HepG2 (cell line): ENCODE data around the gene LIPE. TPM values are rescaled to one million over a fixed set of nuclear protein-coding genes. Genes with fewer than 3 reads are reported as not detected.

ENCODE experiments used
- CREM ChIP-seq, 2 experiments: sonication (generic) in 1 of 2; formaldehyde crosslinking in 1 of 2; IDR thresholded peaks; 2 replicates each; pipeline versions ENCODE4 v1.4.0 to v1.6.1; 2016 to 2020; ENCODE audit warnings: antibody characterized with exemption in 1 of 2, mild to moderate bottlenecking in 1 of 2, missing genetic modification reagents in 1 of 2
- CTCF ChIP-seq: sonication (generic); formaldehyde crosslinking; IDR thresholded peaks from 2 replicates; pipeline ENCODE4 v1.5.0; 2020; ENCODE audit warnings: mild to moderate bottlenecking, missing genetic modification reagents, moderate library complexity
- ETV6 ChIP-seq: sonication (generic); formaldehyde crosslinking; conservative IDR thresholded peaks from 2 replicates; pipeline ENCODE4 v1.4.0; 2020; ENCODE audit warnings: missing genetic modification reagents
- FOXA1 ChIP-seq, 2 experiments: fragments of 450-650 bp in 1 of 2; sonication (generic) in 1 of 2; formaldehyde crosslinking in 1 of 2; IDR thresholded peaks; 2 replicates each; pipeline versions ENCODE4 v1.4.0 to v1.6.1; 2016 to 2020; ENCODE audit warnings: missing genetic modification reagents in 1 of 2
- FOXP4 ChIP-seq: sonication (generic); formaldehyde crosslinking; IDR thresholded peaks from 2 replicates; pipeline ENCODE4 v1.4.0; 2020; ENCODE audit warnings: missing genetic modification reagents
- HMG20A ChIP-seq: IDR thresholded peaks from 2 replicates; pipeline ENCODE4 v1.6.1; 2016; ENCODE audit warnings: borderline replicate concordance
- HMGXB4 ChIP-seq, 2 experiments: sonication (generic) in 1 of 2; formaldehyde crosslinking in 1 of 2; IDR thresholded peaks; 2 replicates each; pipeline versions ENCODE4 v1.4.0 to v1.6.1; 2018 to 2020; ENCODE audit warnings: missing genetic modification reagents in 2 of 2, borderline replicate concordance in 1 of 2, low read depth in 1 of 2, mild to moderate bottlenecking in 1 of 2, missing biosample characterization in 1 of 2
- MIXL1 ChIP-seq: IDR thresholded peaks from 2 replicates; pipeline ENCODE4 v1.6.1; 2016
- PATZ1 ChIP-seq: sonication (generic); formaldehyde crosslinking; IDR thresholded peaks from 2 replicates; pipeline ENCODE4 v1.4.0; 2020; ENCODE audit warnings: missing genetic modification reagents
- RAD21 ChIP-seq: fragments of 450-650 bp; formaldehyde crosslinking; IDR thresholded peaks from 2 replicates; pipeline ENCODE4 v1.5.0; 2020; ENCODE audit warnings: mild to moderate bottlenecking
- SMAD3 ChIP-seq: sonication (generic); formaldehyde crosslinking; IDR thresholded peaks from 2 replicates; pipeline ENCODE4 v1.4.0; 2020; ENCODE audit warnings: missing genetic modification reagents
- TARDBP ChIP-seq: sonication (generic); formaldehyde crosslinking; IDR thresholded peaks from 2 replicates; pipeline ENCODE4 v1.8.0; 2022; ENCODE audit warnings: mild to moderate bottlenecking, missing genetic modification reagents
- TBP ChIP-seq: sonication (generic); formaldehyde crosslinking; IDR thresholded peaks from 2 replicates; pipeline ENCODE4 v1.5.0; 2020; ENCODE audit warnings: missing genetic modification reagents
- ZFX ChIP-seq: sonication (generic); formaldehyde crosslinking; IDR thresholded peaks from 2 replicates; pipeline ENCODE4 v1.4.0; 2020; ENCODE audit warnings: mild to moderate bottlenecking, low read depth, missing genetic modification reagents, moderate library complexity
- ZNF367 ChIP-seq: sonication (generic); formaldehyde crosslinking; IDR thresholded peaks from 2 replicates; pipeline ENCODE4 v1.4.0; 2020; ENCODE audit warnings: missing genetic modification reagents, borderline replicate concordance
- ZNF580 ChIP-seq: IDR thresholded peaks from 2 replicates; pipeline ENCODE4 v1.6.1; 2016; ENCODE audit warnings: low read depth, borderline replicate concordance
- ZNF598 ChIP-seq: sonication (generic); formaldehyde crosslinking; IDR thresholded peaks from 2 replicates; pipeline ENCODE4 v1.5.1; 2020; ENCODE audit warnings: mild to moderate bottlenecking, missing genetic modification reagents, borderline replicate concordance
- ZNF710 ChIP-seq: sonication (generic); formaldehyde crosslinking; IDR thresholded peaks from 2 replicates; pipeline ENCODE4 v1.5.0; 2020; ENCODE audit warnings: mild to moderate bottlenecking, missing genetic modification reagents, borderline replicate concordance
- polyA plus RNA-seq, 8 experiments: library from polyadenylated mRNA; depleted of rRNA in 3 of 8; stranded (reverse) in 7 of 8; unstranded in 1 of 8; fragments of >200 nt; fragmentation: Illumina TruSeq in 4 of 8; extraction: Trizol in 4 of 8; gene quantifications; 2 replicates each; pipeline versions ENCODE4 v1.2.1 to v1.2.3, GENCODE V29; 2011 to 2016; ENCODE audit warnings: low read depth in 4 of 8, missing spikeins in 1 of 8, mixed read lengths in 1 of 8; ENCODE audit not compliant: insufficient read depth in 1 of 8
- total RNA-seq, 5 experiments: library from RNA; depleted of rRNA; stranded (reverse); fragments of >200 nt; fragmentation: Illumina TruSeq; extraction: Trizol; gene quantifications; 2 replicates each; pipeline ENCODE4 v1.2.3, GENCODE V29; 2016; ENCODE audit warnings: low read depth in 1 of 5

Gene LIPE
- total and polyA plus RNA-seq, 2 of the 13 experiments (the other 11 are each of a cell fraction or from before 2014, with no cell fraction given), result not detected

GRCh38 chr19:42450314-42450934 is 23.2 kb upstream of the LIPE start (continued):
- TF ChIP-seq CTCF (CRISPR knock-in tag), result peak; percentile 98
- TF ChIP-seq RAD21, result peak; percentile 97
- peak; percentile 94 for TF ChIP-seq TARDBP (CRISPR knock-in tag)
- no peak for TF ChIP-seq ZNF598
- peak; percentile 50; the same call in 1 of the 2 replicates for TF ChIP-seq ZFX (CRISPR knock-in tag)
- no peak for TF ChIP-seq TBP (CRISPR knock-in tag)
- TF ChIP-seq ZNF580 (CRISPR knock-in tag), result peak; percentile 91; the same call in 1 of the 2 replicates
- TF ChIP-seq ETV6, result peak; percentile 75; the same call in 1 of the 2 replicates
- TF ChIP-seq ZNF710 (CRISPR knock-in tag), result peak; percentile 47; the same call in 1 of the 2 replicates
- no peak for TF ChIP-seq FOXA1 (IDR thresholded peaks at IDR 0.05)
- peak; percentile 51 for TF ChIP-seq FOXA1 (CRISPR knock-in tag; IDR thresholded peaks at IDR 0.05)
- TF ChIP-seq ZNF367 (CRISPR knock-in tag), result no peak
- peak; percentile 90 for TF ChIP-seq MIXL1
- TF ChIP-seq FOXP4, result peak; percentile 73
- TF ChIP-seq HMGXB4 (CRISPR knock-in tag; IDR thresholded peaks at IDR 0.05; ENCODE audit: borderline replicate concordance in 1 of 2, low read depth in 1 of 2), result peak; percentile 77 to 87
- TF ChIP-seq CREM (IDR thresholded peaks at IDR 0.05), result peak; percentile 78
- TF ChIP-seq CREM (CRISPR knock-in tag; IDR thresholded peaks at IDR 0.05), result no peak
- peak; percentile 53 for TF ChIP-seq PATZ1 (CRISPR knock-in tag)
- peak; percentile 52; the same call in 1 of the 2 replicates for TF ChIP-seq SMAD3 (CRISPR knock-in tag)
- peak; percentile 88 for TF ChIP-seq HMG20A (CRISPR knock-in tag)
